Osteoblast (primary cell): ENCODE results near the gene TRIM72. TPM values are rescaled to one million over a fixed set of nuclear protein-coding genes. Genes with fewer than 3 reads are reported as not detected.

Source experiments
- DNase-seq: peaks from one replicate; pipeline ENCODE4 v3.0.0; 2011; ENCODE audit warnings: low spot score, mixed read lengths; ENCODE audit not compliant: insufficient read length; ENCODE audit errors: missing footprints
- H2AFZ ChIP-seq: 2 replicates; pipeline ENCODE4 v1.6.0; 2011; ENCODE audit warnings: mild to moderate bottlenecking, low read length
- H3K27ac ChIP-seq: 2 replicates; pipeline ENCODE4 v1.5.1; 2011; ENCODE audit warnings: mild to moderate bottlenecking, low read depth, low read length, moderate library complexity
- H3K27me3 ChIP-seq: 2 replicates; pipeline ENCODE4 v1.6.0; 2012; ENCODE audit warnings: mild to moderate bottlenecking, control low read depth, inconsistent platforms, low read length, moderate library complexity; ENCODE audit not compliant: insufficient read depth
- H3K36me3 ChIP-seq: 2 replicates; pipeline ENCODE4 v1.5.1; 2011; ENCODE audit warnings: mild to moderate bottlenecking, low read length, control low read depth, moderate library complexity; ENCODE audit not compliant: insufficient read depth
- H3K4me1 ChIP-seq: 2 replicates; pipeline ENCODE4 v1.5.1; 2011; ENCODE audit warnings: mild to moderate bottlenecking, low read length, control low read depth, moderate library complexity; ENCODE audit not compliant: insufficient read depth
- H3K4me2 ChIP-seq: 2 replicates; pipeline ENCODE4 v1.6.0; 2011; ENCODE audit warnings: mild to moderate bottlenecking, low read length; ENCODE audit not compliant: insufficient read depth
- H3K4me3 ChIP-seq: fragments of 200-600 bp; sonication (generic); 3 replicates; pipeline ENCODE4 v1.5.1; 2012; ENCODE audit warnings: mild to moderate bottlenecking, low read length, inconsistent platforms; ENCODE audit not compliant: insufficient read depth
- H3K79me2 ChIP-seq: 2 replicates; pipeline ENCODE4 v1.6.0; 2012; ENCODE audit warnings: mild to moderate bottlenecking, low read length, control low read depth, inconsistent platforms; ENCODE audit not compliant: insufficient read depth
- H3K9me3 ChIP-seq: 2 replicates; pipeline ENCODE4 v1.5.1; 2011; ENCODE audit warnings: low read depth, low read length, control low read depth
- H4K20me1 ChIP-seq: 2 replicates; pipeline ENCODE4 v1.6.0; 2012; ENCODE audit warnings: mild to moderate bottlenecking, low read length, control low read depth; ENCODE audit not compliant: insufficient read depth
- total RNA-seq: library from RNA; depleted of rRNA; stranded (reverse); fragments of >200 nt; gene quantifications from 2 replicates; pipeline ENCODE4 v1.2.3, GENCODE V29; 2012
- TF ChIP-seq, protein P1 (sequence below): IDR thresholded peaks from 2 replicates; pipeline ENCODE4 v1.5.1; 2011; ENCODE audit warnings: mild to moderate bottlenecking, low read depth, low read length, moderate library complexity; ENCODE audit errors: extremely low read depth

TRIM72 gene
- total RNA-seq, 1 donor: not detected

DNA sequence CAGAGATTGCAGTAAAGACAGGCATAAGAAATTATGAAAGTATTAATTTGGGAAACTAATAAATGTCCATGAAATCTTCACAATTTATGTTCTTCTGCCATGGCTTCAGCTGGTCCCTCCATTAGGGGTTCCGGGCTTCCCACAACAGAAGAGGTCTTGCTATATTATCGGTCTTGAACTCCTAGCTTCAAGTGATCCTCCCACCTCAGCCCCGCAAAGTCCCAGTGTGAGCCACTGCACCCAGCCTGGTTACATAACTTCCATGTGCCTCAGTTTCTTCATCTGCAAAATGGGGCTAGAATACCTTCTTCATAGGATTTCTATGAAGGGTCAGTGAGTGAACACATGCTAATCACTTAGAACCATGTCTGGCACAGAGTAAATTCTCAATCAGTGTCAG, 32.4 kb downstream of the TRIM72 start:
- Histone ChIP-seq H3K27ac (no peak overlapping the region), H3K4me3 (no peak overlapping the region), H3K79me2 (no peaks in the 10 kb centered on the region), H3K9me3 (no peaks in the 10 kb centered on the region), H3K27me3 (peaks cover 10% of the 10 kb centered on the region), H2AFZ (no peak overlapping the region), H3K4me1 (no peaks in the 10 kb centered on the region), H3K36me3 (no peaks in the 10 kb centered on the region), H4K20me1 (no peaks in the 10 kb centered on the region), H3K4me2 (no peak overlapping the region)
- TF ChIP-seq, protein P1, sequence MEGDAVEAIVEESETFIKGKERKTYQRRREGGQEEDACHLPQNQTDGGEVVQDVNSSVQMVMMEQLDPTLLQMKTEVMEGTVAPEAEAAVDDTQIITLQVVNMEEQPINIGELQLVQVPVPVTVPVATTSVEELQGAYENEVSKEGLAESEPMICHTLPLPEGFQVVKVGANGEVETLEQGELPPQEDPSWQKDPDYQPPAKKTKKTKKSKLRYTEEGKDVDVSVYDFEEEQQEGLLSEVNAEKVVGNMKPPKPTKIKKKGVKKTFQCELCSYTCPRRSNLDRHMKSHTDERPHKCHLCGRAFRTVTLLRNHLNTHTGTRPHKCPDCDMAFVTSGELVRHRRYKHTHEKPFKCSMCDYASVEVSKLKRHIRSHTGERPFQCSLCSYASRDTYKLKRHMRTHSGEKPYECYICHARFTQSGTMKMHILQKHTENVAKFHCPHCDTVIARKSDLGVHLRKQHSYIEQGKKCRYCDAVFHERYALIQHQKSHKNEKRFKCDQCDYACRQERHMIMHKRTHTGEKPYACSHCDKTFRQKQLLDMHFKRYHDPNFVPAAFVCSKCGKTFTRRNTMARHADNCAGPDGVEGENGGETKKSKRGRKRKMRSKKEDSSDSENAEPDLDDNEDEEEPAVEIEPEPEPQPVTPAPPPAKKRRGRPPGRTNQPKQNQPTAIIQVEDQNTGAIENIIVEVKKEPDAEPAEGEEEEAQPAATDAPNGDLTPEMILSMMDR: no peak
- no peak for DNase-seq

DNA sequence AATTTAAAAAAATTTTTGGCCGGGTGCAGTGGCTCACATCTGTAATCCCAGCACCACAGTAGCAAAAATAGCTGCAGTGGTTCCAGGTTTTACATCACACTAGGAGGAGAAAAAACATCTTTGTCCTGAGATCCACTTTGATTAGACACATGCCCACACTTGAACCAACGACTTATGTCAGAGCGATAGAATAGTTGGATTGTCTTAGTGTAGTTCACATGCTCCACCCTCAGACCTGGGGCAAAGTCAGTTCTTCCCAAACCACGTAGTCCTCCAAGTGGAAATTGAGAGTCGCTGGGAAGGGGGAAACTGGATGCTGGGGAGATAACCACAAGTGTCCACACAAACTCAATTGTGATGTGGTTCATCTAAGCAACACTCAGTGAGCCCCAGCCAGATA, 34.4 kb downstream of the TRIM72 start:
- H3K9me3 ChIP-seq: no peaks in the 10 kb centered on the region
- no peaks in the 10 kb centered on the region for H3K79me2 ChIP-seq
- DNase-seq: no peak
- no peaks in the 10 kb centered on the region for H3K4me1 ChIP-seq
- TF ChIP-seq, protein P1: no peak
- H3K27ac ChIP-seq: no peak overlapping the region
- no peaks in the 10 kb centered on the region for H4K20me1 ChIP-seq
- H3K4me2 ChIP-seq: no peak overlapping the region
- H3K27me3 ChIP-seq: peaks cover 10% of the 10 kb centered on the region
- H3K4me3 ChIP-seq: no peak overlapping the region
- no peak overlapping the region for H2AFZ ChIP-seq
- H3K36me3 ChIP-seq: no peaks in the 10 kb centered on the region

DNA sequence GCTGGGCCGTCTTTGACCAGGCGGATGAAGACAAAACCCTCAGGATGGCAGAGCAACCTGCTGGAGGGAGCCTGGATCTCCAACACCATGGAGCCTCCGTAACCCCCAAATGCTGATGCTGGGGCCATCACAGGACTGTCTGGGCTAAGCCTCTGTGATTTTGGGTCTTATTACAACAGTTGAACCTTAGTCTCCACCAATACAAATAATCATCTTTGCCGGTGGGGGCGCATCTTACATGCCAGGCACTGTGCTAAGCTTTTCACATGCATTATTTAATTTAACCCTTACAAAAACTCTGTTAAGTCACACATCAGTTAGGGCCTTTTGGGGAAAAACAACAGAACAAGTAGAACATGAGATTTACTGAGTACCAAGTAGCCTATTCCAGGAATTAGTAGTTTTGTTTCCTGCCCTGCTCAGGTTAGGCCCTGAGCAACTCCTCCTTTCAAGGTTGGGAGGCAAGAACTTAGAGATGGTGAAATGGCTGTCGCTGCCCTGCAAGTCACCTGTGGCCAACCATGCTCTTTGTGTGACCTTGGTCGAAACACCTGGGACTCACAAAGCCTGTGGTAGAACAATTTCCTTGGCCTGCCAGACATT, 37.0 kb downstream of the TRIM72 start:
- Histone ChIP-seq H3K4me3 (no peak overlapping the region), H4K20me1 (no peaks in the 10 kb centered on the region), H3K27ac (no peak overlapping the region), H3K4me1 (no peaks in the 10 kb centered on the region), H3K36me3 (no peaks in the 10 kb centered on the region), H2AFZ (no peak overlapping the region), H3K4me2 (no peak overlapping the region), H3K9me3 (no peaks in the 10 kb centered on the region), H3K27me3 (peaks cover 4% of the 10 kb centered on the region), H3K79me2 (no peaks in the 10 kb centered on the region)
- TF ChIP-seq, protein P1: no peak
- DNase-seq: peak; percentile 63

DNA sequence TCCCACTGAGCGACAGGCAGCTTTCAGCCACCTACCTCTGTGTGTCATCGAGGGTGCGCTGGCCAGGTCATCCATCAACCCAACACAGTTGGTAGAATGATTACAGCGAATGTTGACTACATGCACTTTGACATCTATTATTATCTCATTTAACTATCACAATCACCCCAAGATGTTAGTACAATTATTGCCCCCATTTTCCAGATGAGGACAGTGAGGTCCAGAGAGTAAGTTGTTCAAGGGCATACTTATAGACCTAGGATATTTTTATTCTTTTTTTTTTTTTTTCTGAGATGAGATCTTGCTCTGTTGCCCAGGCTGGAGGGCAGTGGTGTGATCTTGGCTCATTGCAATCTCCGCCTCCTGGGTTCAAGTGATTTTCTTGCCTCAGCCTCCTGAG, 37.5 kb downstream of the TRIM72 start:
- Histone ChIP-seq H3K4me2 (no peak overlapping the region), H3K79me2 (no peaks in the 10 kb centered on the region), H3K9me3 (no peaks in the 10 kb centered on the region), H3K36me3 (no peaks in the 10 kb centered on the region), H3K27me3 (peaks cover 2% of the 10 kb centered on the region), H3K4me1 (no peaks in the 10 kb centered on the region), H3K4me3 (no peak overlapping the region), H2AFZ (no peak overlapping the region), H3K27ac (no peak overlapping the region), H4K20me1 (no peaks in the 10 kb centered on the region)
- TF ChIP-seq, protein P1: no peak
- DNase-seq: no peak
